ENCODE data around the gene MPC2.
A peak's percentile ranks its signal among the peaks of the same experiment; 100 is the strongest.
"Not testable (repeated sequence)": the region's sequence is repeated elsewhere in the genome, so short reads cannot be mapped to it uniquely, and the experiment has no call there.

The MPC2 gene

DNA sequence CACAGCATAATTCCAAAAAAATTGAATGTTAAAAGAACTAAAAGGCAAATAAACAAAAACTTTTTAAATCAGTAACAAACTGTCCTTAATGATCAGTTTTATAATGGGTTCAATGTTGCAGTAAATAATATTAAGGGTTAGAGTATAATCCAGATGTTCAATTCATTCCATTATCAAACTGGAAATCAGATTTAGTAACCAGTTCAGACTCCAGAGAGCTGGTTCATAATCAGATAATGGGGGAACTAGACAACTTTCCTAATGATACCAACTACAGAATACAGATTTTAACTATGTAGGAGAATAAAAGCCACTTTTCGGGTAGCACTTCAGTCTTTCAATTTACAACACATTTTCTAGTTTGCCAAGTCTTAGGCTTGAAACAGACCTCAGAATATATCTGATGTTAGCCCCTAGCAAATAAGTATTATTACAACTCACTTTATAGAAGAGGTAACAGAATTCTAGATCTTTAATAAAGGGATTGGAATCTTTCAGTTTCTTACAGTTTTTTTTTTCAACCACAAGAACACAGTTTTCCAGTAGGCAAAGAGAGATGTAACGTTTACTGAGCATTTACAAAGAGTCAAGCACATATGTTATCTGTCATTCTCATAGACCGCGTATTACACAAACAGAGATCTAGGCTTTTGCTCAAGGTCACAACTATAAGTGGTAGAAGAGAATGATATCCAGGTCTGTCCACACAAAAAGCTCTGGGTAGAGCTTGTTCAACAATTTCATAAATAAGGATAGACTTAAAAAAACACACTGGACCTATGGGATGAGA, 2.3 kb downstream of the MPC2 start:
- DNase-seq = no peak

DNA sequence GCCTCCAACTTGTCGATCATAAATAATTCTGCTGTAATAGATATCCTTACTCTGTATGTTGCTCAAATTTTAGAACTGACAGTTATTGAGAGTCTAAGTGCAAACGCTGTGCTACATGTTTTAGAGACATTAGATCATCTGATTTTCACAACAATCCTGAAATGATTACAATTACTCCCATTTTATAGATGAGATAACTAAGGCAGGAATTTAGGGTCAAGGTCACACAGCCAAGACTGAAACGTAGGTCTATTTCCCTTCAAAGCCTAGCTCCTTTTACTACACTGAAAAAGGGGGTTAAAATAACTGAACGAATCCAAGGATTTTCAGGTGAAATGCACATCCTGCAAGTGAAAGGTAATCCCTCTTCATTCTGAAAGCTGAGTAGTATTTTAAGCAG, 3.1 kb downstream of the MPC2 start:
- no peak for DNase-seq

DNA sequence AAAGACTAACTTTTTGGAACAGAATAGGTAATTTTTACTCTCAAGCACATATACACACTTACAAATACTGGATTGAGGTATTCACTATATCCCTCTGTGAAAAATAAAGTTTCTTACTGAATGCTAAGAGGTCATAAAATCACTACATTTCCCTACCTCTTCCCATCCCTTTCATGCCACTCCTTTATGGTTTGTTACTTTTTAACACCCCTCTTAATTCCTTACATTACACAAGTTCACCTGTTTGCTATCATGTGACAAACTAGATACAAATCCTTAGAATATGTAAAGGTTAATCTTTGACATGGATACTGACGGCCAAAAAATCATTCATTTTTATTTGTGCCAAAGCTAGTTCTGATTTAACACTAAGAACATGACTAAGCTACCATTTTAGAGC, 7.1 kb downstream of the MPC2 start:
- no peak for DNase-seq

DNA sequence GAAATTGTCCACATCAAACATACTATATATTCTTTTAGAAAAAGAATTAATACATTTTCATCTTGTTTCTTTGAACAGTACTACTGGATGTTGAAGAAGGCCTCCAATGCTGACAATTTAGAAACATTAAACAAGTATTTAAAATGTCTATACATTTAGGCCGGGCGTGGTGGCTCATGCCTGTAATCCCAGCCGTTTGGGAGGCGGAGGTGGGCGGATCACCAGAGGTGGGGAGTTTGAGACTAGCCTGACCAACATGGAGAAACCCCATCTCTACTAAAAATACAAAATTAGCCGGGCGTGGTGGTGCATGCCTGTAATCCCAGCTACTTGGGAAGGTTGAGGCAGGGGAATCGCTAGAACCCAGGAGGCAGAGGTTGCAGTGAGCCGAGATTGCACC, 8.0 kb downstream of the MPC2 start:
- DNase-seq = not testable (repeated sequence)

DNA sequence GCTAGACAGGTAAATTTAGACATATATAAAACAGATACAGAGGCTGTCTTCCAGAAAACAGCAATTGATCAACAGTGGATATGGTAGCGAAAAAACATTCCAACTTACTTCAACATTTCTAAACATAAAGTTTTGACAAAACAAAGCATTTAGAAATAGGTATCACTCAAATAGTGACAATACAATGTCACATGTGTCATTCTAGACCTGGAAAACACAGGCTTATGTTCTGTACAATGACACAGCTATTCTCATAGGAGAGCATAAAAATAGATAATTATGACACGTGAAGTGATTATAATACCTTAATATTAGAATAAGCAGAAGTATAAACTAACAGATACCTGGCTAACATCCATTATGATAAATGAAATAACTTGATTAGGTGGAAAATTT, 8.4 kb downstream of the MPC2 start:
- DNase-seq = no peak

DNA sequence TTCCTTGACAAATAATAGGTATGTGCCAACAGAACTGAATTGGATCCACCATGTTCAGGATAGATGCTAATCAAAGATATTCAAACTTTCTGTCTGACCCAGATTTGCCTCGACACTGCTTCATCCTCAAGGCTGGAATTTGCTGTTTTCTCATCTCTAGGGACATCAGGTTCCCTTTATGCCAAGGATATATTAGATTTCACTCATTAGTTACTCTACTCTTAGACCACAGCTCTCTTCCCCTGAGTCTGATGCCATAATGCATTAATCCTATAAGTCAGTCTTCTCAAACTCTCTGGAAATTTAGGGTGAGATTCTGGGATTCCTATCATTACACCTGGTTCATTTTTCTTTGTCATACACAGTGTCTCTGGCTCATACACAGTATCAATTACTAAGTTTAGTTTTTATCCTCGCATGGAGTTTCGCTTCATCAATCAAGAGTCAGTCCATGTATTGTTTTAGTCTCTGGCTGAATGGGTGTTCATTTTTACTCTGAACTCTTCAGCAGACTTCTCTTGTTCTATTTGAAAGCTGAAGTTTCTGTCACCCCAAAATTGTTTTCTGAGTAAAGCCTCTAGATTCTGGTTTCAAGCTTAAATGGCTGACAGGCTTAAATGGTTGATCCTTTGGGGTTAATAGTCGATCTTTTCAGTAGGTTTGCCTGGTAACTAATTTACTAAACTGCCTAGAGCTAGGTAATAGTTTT, 9.7 kb downstream of the MPC2 start:
- peak; percentile 63 for DNase-seq

DNA sequence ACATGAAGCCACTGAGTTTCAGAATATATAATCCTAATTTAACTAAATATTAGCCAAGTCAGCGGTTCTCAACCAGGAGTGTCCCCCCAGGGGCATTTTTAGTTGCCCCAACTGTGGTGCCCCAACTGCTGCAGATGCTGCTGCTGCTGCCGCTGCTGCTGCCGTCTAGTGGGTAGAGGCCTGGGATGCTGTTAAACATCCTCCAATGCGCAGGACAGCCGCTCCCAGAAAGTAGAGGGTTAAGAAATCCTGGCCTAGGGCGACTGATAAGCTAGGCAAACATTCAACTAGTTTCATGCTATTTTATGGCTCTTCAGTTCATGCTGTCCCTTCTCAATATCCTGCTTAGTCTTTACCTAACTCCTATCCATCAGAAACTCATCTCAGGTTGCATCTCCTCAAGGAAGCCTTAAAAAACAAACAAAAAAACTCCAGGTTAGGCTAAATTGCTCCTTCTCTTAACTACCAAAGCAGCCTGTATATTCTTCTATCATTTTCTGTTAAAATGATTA, 10.3 kb downstream of the MPC2 start:
- no peak for DNase-seq

DNA sequence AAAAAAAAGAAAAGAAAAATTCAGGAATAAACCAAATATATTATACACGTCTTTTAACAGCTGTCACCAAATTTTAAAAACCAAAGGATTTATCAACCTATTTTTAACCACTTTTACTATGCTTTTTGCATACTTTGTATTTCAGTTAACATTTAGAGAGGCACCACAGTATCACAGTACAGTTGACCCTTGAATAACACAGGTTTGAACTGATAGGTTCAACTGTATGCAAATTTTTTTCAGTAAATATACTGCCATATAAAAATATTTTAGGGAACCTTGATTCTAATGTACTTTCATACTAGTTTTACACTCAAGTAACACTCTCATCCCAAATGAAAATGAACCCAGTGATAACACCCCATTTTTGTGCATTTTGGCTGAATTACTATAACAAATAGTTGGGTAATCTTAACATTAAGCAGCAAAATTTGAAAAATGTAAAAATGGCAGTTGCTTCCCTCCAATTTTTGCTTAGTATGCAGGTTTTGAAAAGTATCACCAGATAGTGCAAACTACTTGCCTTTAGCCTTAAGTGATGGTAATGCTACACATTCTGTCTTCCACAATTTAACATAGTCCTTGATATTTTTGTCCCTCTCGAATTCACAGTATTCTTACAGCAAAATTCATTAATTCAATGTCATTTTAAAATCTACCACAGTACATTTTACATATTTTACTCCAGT, 12.2 kb downstream of the MPC2 start:
- no peak for DNase-seq

DNA sequence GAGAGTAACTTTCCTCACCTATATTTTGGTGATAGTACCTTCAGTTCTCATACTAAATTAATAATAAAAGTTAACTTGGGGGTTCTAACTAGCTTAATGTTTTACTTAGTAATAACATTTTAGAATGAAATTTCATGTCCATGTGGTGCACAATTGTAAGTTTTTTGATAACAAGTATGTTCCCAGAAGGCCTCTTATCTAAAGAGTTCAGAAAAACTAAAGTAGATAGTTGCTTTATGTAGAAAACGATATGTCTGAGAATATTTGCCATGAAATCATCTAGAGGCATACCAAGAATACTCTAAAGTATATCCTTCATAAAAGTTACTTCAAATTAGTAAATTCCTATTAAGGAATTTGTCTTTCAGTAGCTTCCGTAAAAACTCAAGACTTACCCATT, 12.8 kb downstream of the MPC2 start:
- no peak for DNase-seq

DNA sequence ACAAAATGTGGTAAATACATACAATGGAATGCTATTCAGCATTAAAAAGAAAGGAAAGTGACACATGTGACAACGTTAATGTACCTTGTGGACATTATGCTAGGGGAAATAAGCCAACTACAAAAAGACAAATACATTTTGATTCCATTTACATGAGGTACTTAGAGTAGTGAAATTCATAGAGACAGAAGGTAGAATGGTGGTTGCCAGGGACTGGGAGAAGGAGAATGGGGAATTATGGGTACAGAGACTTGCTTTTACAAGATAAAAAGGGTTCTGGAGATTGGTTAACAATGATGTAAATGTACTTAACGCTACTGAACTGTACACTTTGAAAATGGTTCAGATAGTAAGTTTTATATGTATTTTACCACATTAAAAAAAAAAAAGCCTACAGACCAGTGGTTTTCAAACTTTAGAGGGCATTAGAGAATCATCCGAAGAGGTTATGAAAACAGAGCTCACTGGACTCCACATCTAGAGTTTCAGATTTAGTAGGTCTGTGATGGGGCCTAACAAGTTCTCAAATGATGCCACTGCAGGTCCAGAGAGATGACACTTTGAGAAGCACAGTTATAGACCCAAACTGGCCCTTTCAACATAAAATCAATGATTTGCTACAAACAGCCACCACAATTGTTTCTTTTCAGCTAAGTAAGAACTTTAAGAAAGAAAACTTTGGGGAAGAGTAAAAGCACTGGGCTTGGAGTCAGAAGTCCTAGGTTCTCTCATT, 13.4 kb downstream of the MPC2 start:
- no peak for DNase-seq

DNA sequence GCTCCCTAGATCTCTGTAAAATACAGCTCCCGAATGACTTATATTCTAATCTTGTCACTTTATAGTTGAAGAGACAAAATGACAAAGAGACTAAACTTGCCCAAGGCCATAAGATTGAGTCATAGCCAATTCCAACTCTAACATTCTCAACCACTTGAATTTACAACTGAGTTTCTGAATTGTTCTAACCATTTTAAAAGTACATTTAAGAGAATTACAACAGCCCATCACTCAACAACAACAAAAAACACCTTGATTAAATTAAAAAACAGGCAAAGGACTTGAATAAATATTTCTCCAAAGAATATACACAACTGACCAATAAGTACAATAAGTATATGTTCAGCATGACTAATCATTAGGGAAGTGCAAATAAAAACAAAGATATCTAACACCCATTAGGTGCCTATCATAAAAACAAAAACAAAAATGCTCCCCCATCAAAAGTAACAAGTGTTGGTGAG, 14.2 kb downstream of the MPC2 start:
- DNase-seq = no peak

DNA sequence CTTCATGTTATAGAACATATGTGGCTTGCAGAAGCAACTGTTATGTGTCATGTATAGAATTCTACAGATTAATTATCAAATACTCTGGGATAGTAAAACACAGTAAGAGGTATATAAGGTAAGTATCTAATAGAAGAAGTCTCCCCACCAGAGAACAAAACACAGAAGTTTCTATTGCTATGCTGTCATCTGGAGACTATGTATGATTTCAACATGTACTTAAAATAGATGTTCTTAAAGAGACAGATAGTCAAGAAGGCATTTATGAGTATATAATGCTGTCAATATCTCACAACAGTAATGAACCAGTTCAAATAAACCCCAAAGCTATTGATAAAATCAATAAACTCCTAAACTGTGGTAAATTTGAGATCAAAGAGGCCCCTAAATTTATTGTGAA, 14.8 kb downstream of the MPC2 start:
- no peak for DNase-seq

DNA sequence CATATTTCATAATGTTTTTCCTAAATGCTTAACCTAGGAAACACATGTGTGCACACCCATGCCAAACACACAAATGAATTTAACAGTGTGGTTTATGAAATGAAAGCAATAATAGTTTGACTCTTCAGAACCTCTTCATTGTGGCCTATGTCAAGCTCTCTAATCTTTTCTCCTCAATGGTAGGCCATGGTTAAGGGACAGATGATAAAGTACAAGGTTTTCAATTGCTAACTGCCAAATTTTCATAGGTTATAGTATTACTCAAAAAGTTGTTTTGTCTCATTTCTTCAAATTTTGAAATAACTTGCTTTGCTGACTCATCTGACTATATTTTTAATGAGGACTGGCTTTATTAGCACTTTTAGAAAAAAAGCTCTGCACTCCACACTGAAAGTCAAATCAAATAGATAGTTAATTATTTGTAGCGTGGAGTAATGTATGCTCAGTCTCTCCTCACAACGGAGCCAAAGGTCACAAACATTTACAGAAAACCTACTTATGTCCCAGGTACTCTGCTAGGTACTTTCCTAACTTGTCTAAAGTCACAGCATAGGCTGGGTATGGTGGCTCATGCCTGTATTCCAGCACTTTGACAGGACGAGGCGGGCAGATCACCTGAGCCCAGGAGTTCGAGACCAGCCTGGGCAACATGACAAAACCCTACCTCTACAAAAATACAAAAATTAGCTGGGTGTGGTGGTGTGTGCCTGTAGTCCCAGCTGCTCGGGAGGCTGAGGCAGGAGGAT, 19.9 kb downstream of the MPC2 start:
- no peak for DNase-seq

DNA sequence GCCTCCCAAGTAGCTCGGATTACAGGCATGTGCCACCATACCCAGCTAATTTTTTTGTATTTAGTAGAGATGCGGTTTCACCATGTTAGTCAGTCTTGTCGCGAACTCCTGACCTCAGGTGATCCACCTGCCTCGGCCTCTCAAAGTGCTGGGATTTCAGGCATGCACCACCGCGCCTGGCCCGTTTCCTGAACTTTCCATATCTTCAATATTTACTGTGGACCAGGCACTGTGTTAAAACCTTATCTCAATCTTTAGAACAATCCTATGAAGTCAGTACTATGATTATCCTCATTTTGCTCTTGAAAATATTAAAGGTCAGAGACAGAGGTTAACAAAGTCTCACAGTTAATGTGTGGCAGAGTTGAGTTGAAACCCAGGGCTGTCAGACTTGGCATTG, 21.3 kb downstream of the MPC2 start:
- no peak for DNase-seq

DNA sequence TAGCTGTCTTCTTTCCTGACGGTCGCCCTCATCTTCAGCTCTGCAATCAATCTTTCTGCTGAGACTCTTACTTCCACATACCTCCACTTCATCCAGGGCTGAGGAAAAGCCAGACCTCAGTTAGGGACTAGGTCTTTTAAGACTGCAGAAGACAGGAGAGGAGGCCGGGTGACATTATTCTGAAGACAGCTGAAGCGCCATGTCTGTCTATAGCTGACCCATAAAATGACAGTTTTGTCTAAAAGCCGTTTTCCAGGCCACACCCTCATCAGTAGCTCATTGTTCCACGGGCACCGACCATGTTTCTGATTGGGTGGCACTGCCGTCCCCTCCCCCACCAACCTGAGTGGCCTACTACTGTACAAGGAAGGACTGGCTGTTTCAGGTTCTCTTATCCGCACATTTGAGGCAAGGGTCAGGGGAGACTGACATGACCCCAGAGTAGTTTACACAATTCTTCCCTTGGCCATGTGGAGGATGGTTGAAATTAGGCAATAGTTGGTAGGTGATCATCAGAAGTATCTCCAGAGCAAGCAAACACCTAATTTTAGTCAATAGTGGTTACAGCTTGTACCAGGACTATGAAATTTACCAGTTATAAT, 22.9 kb downstream of the MPC2 start, which contains the start of gene ADCY10:
ADCY10 (minus strand) TSS at position 240 of the 602 bp plus-strand sequence. CDS start 8,994 bp downstream, outside the sequence.
- no peak for DNase-seq

DNA sequence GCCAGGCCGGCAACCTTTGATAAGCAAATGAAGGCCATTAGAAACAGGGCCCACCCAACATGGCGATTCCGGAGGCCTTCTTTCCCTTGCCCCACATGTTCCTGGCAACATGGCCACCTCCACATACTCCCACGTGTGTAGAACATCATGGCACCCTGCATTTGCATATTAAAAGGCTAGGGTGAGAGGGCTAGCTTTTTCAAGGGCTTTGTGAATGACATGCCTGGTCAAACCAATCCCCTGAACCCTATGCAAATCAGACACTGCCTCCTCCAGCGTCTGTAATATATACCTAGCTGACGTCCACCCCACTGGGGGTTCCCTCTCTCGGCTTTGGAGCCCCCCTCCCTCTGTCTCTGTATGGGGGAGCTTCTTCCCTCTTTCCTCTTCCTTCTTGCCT, 24.6 kb downstream of the MPC2 start:
- DNase-seq = no peak

DNA sequence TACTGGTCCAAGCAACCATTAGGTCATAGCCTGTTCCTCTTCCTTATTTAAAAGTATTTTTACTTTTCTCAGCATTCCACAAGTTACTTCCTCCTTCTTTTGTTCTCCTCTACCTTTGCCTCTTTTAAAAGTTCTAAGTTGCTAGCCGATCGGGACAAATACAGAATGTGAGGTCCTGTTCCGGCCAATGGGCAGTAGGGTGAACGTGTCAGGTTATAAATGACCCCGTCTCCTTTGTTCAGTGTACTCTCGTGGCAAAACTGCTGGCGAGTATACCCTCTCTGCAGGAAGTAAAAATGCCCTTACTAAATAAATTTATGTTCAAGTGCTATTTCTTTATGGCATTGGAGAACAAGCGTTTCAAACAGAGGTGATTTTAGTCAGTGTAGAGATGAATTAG, 25.5 kb downstream of the MPC2 start:
- DNase-seq = no peak

DNA sequence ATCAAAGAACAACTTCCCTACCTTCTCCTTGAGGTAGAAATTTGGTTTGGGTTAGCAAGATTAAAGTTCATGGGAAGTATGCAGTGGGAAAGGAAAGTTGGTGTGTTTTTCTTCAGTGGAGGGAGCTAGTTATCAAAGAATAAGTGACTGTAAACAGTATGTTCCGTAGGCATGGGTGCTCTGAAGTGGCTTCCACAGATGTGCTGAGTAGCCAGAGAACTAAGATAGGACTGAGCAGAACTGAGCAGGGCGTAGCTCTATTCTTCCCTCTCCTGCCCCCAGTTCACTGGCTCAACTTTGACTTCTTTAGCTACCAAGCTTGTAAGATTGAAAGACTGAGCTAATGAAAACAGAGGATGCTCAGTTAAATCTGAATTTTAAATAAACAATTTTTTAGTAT, 26.3 kb downstream of the MPC2 start:
- DNase-seq = no peak

DNA sequence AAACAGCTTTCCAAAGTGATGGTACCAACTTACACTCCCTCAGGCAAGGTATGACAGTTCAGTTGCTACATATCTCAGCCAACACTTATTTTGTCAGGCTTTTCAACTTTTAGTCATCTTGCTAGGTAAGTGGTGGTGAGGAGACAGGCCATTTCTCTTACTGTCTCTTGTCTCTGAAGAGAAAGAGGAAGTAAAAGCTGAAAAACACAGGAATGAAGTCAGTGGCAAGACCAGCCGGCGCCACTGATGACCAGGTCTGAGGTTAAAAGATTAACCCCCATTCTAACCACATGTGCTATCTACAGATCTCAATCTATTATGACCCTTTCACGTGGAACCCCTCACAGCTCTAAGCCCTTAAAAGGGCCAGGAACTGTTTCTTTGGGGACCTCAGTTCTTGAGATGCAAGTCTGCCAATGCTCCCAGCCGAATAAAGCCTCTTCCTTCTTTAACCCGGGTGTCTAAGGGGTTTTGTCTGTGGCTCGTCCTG, 27.1 kb downstream of the MPC2 start:
- DNase-seq = no peak

DNA sequence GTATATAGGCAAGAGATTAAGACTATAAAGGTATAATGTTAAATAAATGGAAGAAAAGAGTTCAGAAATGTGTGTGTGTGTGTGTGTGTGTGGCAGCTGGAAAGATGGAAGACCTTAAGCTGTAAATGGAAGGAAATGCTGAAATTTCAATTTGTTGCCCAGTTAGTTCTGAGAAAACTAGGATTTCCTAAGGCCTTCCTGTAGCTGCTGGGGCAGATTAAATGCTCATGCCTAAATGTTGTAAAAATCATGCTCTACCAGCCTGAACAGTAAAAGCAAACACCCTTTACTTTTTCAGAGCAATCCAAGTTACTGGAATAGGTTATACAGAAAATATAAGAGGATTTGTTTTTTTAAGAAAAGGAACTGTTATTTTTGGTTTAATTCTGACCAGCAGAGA, 31.2 kb downstream of the MPC2 start:
- no peak for DNase-seq

DNA sequence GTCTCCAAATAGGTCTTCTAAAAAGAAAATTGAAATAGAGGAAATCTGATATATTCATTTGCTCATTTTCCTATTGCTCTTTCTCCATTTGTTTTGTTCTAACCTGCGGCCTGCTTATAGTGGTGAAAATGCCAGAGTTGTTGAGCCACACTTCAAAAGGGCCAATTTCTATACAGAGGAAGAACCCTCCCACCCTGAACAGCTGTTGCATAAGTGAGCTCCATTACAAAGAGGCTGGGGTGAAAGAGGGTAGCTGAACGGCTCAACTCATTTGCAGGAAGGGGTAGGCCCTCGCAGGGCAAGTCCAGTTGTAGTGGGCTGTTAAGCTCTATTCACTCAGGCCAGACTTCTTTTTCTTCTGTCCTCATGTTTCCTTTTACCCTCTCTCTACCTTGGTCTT, 31.7 kb downstream of the MPC2 start:
- DNase-seq = no peak

Measured in kidney glomerular epithelial cell (primary cell).